ENCODE results near the gene SDK1.

The SDK1 gene

GRCh38 chr7:3787717-3788264 is 486.7 kb downstream of the SDK1 start:
- DNase-seq, result peak in 17 of 42 donors; percentile 4 to 42 (median 16)
- intact Hi-C loops (cut with DNase I), result no loop called here

GRCh38 chr7:3790803-3791202 is 489.8 kb downstream of the SDK1 start:
- intact Hi-C loops (cut with DNase I), result no loop called here

GRCh38 chr7:3791327-3791726 is 490.3 kb downstream of the SDK1 start:
- intact Hi-C loops (cut with DNase I), result no loop called here
- DNase-seq, result no peak

More at GRCh38 chr7:3790803-3791202, 489.8 kb downstream of the SDK1 start:
- DNase-seq, result no peak

- DNase-seq, result no peak
- intact Hi-C loops (cut with DNase I), result no loop called here
Measured at GRCh38 chr7:3795141-3795540, 494.1 kb downstream of the SDK1 start.

GRCh38 chr7:3795781-3796180 is 494.7 kb downstream of the SDK1 start:
- no peak for DNase-seq
- intact Hi-C loops (cut with DNase I), result no loop called here

- DNase-seq, result no peak
- intact Hi-C loops (cut with DNase I), result no loop called here
Measured at GRCh38 chr7:3805151-3805550, 504.1 kb downstream of the SDK1 start.

- intact Hi-C loops (cut with DNase I), result no loop called here
- DNase-seq, result no peak
Measured at GRCh38 chr7:3806516-3806915, 505.5 kb downstream of the SDK1 start.

- DNase-seq, result no peak
- intact Hi-C loops (cut with DNase I), result no loop called here
Measured at GRCh38 chr7:3807824-3808223, 506.8 kb downstream of the SDK1 start.

- DNase-seq, result no peak
- intact Hi-C loops (cut with DNase I), result no loop called here
Measured at GRCh38 chr7:3821488-3821887, 520.4 kb downstream of the SDK1 start.

- no peak for DNase-seq
- intact Hi-C loops (cut with DNase I), result no loop called here
Measured at GRCh38 chr7:3825491-3825890, 524.4 kb downstream of the SDK1 start.

GRCh38 chr7:3832199-3832598 is 531.1 kb downstream of the SDK1 start:
- intact Hi-C loops (cut with DNase I), result no loop called here
- no peak for DNase-seq

GRCh38 chr7:3835109-3835508 is 534.1 kb downstream of the SDK1 start:
- intact Hi-C loops (cut with DNase I), result no loop called here
- DNase-seq, result no peak

GRCh38 chr7:3836855-3837254 is 535.8 kb downstream of the SDK1 start:
- intact Hi-C loops (cut with DNase I), result no loop called here
- no peak for DNase-seq

- intact Hi-C loops (cut with DNase I), result no loop called here
- DNase-seq, result no peak
Measured at GRCh38 chr7:3844540-3845151, 543.6 kb downstream of the SDK1 start.

- intact Hi-C loops (cut with DNase I), result no loop called here
- no peak for DNase-seq
Measured at GRCh38 chr7:3846738-3847137, 545.7 kb downstream of the SDK1 start.

GRCh38 chr7:3847336-3847735 is 546.3 kb downstream of the SDK1 start:
- DNase-seq, result no peak
- intact Hi-C loops (cut with DNase I), result no loop called here

- DNase-seq, result no peak
Measured at GRCh38 chr7:3859431-3859830, 558.4 kb downstream of the SDK1 start.

GRCh38 chr7:3860932-3861331 is 559.9 kb downstream of the SDK1 start:
- intact Hi-C loops (cut with DNase I), result no loop called here
- no peak for DNase-seq

More at GRCh38 chr7:3859431-3859830, 558.4 kb downstream of the SDK1 start:
- intact Hi-C loops (cut with DNase I), result no loop called here

- DNase-seq, result no peak
- intact Hi-C loops (cut with DNase I), result no loop called here
Measured at GRCh38 chr7:3861386-3861785, 560.3 kb downstream of the SDK1 start.

GRCh38 chr7:3861941-3862340 is 560.9 kb downstream of the SDK1 start:
- intact Hi-C loops (cut with DNase I), result no loop called here
- DNase-seq, result no peak

GRCh38 chr7:3862774-3863173 is 561.7 kb downstream of the SDK1 start:
- intact Hi-C loops (cut with DNase I), result no loop called here
- no peak for DNase-seq
